GM18498 (cell line): ENCODE results near the gene PCTP.

Source experiments
- ATAC-seq: cut with Tn5 transposase; IDR thresholded peaks from one replicate; pipeline ENCODE4 v1.9.1; 2021; ENCODE audit warnings: mild to moderate bottlenecking, moderate library complexity; ENCODE audit not compliant: unreplicated experiment

PCTP gene

GRCh38 chr17:55750750-55751657 lies at the start of gene PCTP:
TSS of gene PCTP (plus strand) at chr17:55751051. CDS start at chr17:55751104, 53 bp downstream.
- peak; percentile 99 for ATAC-seq

DNA sequence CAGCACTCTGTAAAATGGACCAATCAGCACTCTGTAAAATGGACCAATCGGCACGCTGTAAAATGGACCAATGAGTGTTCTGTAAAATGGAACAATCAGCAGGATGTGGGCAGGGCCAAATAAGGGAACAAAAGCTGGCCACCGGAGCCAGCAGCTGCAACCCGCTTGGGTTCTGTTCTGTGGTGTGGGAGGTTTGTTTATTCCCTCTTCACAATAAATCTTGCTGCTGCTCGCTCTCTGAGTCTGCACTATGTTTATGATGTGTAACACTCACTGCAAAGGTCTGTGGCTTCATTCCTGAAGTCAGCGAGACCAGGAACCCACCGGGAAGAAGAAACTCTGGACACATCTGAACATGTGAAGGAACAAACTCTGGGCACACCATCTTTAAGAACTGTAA lies 48.7 kb upstream of the PCTP start:
- ATAC-seq, result no peak

DNA sequence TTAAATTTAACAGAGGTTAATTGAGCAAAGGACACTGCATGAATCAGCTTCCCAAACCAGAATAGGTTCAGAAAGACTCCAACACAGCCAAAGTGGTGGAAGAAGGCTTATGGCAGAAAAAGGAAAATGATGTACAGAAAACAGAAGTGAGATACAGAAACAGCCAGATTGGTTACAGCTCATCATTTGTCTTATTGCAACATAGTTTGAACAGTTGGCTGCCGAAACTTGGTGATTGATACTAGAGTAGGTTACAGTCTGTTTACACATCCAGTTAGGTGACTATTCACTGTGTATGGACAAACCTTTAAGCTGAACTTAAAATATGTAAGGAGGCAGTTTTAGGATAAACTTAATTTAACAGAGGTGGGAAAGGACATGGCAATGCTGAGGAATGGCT lies 46.5 kb upstream of the PCTP start:
- ATAC-seq, result no peak

GRCh38 chr17:55705847-55706246 lies 45.0 kb upstream of the PCTP start:
- no peak for ATAC-seq

DNA sequence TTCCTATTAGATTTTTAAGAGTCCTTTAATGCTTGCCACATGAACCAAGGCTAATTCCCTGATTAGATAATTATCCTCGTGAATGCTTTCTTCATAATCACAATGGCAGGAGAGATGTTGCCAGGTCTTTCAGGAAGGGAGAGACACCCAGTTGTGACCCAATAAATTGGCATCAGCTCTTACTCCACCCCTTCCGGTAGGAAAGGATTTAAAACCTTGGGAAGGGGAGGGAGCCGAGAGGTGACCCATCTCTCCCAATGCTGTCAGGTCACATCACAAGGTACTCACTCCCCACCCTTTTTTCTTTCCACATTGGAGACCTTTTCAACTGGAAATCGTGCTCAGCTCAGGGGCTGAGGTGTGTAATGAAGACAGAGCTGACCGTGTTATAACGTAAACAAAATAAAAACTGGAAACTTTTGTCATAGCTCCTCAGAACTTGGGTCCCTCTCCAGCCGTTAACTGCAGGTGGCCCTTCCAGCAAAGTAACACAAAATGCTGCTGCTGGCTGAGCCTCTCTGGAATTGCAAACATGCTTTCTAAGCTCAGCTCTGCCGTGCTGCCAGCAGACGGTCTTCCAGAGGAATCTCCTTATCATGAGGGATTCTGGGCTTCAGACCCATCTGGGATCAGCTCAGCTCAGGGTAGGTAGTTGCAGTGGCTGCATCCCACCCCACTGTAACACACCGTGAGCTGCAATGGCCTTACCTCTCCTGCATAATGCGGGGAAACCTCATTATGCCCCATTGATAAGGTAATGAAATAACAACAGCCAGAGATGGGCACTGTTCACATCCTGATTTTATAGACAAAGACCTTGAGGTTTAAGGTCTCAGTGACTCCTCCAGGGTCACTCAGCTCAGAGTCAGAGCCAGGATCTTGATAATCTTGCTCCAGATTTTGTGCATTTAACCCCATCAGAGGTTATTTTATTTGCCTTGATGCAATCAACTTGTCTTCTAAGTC lies 43.8 kb upstream of the PCTP start:
- no peak for ATAC-seq

DNA sequence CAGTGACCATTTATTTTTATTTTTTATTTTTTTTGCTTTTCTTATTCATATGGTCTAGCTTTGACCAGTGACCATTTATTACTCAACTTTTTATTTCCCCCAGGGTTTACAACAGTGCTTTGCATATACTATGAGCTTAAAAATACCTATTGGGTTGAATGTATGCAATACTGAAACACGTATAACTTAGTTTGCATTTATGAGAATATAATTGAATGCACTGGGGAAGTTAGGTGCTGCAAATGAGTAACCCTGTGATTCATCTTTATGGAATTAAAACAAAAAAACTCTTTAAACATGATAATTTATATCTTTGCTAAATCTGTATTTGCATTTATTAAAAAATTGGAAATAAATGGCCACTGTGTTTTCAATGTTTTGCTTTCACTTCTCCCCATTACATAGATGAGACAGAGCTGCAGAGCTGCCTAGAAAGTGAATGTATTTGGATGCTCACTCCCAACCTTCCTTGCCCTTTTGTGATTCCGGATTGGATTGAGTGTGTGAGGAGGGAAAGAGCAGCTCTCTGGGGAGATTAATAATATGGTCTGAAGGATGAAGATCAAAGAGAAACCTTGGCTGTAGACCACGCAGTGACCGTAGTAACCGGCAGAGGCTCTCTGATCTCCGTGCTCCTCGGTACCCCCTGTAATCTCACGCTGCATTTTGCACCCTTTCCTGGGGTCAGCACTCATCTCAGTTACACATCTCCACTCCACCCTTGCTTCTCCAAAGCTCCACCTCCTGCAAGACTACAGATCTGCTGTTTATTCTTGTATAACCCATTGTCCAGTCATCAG lies 42.5 kb upstream of the PCTP start:
- ATAC-seq, result no peak

- no peak for ATAC-seq
Measured at GRCh38 chr17:55709440-55709839, 41.4 kb upstream of the PCTP start.

GRCh38 chr17:55709984-55710383 lies 40.9 kb upstream of the PCTP start:
- no peak for ATAC-seq

- ATAC-seq, result no peak
Measured at GRCh38 chr17:55710410-55710809, 40.4 kb upstream of the PCTP start.

DNA sequence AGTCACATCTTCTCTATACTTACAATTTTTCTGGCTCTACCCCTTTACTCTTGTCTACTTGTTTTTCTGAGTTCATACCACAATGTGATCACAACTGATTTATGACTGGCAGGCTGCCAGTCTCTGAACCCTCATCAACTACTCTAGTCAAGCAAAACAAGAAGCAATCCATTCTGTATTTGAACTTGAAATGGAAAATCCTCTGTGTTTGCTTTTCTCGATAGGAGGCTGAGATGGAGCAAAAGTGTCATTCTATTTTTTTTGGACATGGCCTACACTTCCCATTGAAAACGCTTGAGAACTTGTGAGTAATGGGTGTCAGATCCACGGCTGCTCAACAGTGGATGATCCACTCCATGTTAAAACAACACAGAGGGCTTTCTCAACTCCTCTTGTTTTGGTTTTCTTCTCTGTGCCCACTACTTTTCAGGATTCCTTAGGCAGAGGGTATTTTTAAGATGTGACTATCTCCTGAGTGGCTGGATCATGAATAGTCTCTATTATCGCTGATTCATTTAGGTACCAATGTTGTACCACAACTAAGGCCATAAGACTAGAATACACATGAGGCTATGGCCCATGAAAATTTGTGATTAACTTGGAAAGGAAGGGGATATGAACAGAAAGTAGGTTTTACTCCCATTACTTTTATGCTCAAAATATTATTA lies 39.9 kb upstream of the PCTP start:
- no peak for ATAC-seq

DNA sequence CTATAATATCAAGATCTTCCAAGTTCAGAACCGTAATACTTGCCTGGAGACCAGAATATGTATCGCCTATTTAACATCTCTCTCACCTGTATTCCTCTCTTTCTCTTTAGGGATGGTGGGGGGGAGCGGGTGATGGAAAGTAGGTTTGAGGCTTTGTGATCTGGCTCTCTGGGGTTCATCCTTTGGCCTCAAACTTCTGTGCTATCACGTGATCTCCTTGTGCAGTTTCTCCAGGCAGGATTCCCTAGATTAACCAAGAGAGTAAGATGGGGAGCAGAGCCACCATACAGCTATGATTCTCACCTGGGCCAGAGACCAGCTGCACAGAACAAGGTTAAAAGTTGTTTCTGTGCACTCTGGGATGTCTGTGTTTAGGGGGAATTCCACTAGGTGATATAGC lies 33.4 kb upstream of the PCTP start:
- ATAC-seq, result no peak

DNA sequence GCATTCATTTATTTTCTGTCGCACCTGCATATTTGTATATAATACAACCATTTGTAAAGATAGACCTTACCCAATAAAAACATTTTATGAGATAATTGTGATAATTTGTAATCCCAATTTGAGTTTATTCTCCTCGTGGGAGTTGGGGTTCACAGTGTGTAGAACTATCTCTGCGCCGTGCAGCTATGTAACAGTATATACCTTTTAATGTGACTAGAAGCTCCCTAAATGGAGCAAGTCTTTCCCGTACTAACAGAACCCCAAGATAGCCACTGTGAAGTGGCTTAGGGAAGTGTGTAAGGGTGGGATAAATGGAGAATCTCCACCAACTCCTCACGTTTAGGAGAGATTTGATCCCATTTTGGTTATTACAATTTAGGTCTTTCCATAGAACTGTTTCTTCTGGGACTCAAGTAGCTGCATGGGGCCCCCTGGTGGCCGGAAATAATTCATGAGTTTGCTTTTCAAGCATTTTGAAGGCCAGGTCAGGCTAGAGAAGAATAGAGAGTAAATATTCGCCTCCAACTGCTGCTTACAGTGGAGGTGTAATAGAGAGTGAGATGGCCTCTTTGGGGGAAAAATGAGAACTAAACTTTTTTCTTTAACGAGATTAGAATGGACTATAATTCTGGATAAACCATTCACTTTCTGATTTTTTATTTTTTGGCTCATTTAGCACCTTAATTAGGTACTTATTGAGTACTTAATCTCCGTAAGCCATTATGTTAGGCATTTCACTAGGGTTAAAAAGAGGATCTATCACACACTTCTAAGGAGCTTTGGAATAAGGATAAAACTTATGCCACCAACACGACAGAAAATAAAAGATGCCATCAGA lies 32.7 kb upstream of the PCTP start:
- ATAC-seq, result peak; percentile 51

DNA sequence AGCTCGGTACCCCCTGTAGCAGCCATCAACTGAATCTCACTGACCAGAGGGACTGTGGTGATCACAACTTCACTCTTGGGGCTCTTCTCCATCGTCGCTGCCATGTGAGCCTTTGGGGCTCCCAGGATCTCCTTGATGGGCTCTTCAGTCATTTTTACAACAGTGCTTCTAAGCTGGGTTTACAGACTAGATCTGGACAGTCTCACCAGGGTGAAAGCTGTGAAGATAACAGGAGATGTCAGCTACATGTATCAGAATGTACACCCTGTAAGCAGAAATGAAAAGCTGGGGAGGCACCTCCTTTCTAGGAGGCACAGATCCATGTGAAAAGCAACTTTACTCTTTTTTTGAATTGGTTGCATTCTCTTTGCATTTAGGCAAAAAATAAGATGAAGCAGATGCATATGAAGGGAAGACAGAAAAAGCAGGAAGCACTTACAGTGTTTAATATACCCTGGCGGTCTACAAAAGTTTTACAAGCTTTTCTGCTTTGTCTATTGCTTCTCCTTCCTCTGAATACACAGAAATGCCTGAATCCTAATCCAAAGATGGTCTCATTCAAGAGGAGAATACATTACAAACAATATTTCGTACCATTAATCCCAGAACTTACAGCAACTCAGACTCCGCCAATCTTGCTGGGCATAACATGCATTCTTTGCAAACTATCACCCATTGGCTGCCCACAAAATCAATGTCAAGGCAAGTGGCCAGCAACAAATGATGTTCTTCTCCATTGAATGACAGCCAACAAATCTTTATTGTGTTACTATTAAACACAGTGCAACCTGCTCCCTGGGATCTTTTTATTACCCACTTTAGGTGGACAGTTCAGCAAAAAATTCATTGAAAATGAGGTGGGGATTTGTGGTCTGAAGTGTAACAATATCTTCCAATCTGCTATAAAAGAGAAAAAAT lies 29.7 kb upstream of the PCTP start:
- no peak for ATAC-seq

GRCh38 chr17:55722016-55722736 lies 28.7 kb upstream of the PCTP start:
- ATAC-seq, result no peak

DNA sequence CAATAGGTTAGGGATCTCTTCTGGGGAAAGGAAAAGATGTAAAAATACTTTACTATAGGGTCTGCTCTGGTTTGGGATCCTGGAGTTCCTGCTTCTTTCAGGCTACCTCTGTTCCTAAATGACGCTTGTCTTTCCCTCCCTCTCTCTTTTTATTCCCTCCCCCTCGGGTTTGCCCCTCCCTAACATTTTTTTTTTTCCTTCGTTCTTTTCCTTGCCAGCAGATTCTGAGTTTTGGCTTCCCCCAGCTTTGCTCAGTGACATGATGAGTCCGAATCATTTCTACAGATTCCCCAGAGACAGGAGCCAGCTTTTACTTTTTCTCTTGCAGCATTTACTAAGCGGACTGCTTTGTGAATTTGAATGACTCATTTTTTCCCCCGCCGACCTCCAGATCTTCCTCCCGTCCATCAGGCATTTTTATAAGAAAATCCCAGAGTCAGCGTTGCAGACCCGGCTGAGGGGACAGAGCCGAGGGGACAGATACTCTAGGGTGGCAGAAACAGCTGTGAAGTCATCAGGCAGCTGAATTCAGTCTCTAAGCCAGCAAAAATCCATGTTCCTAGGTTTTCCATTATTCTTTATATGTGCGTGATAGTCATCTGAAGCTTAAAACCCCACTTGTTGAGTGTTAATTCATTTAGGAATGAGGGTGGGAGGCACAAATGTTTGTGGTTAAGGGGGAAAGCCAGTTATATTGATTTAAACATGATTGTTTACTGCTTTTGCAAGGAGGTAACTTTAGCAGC lies 27.9 kb upstream of the PCTP start, which contains the start of gene TMEM100:
Gene TMEM100, minus strand, starts transcription at position 123 of the 746 bp plus-strand sequence. CDS start 1,794 bp downstream, outside the sequence.
- ATAC-seq, result no peak

DNA sequence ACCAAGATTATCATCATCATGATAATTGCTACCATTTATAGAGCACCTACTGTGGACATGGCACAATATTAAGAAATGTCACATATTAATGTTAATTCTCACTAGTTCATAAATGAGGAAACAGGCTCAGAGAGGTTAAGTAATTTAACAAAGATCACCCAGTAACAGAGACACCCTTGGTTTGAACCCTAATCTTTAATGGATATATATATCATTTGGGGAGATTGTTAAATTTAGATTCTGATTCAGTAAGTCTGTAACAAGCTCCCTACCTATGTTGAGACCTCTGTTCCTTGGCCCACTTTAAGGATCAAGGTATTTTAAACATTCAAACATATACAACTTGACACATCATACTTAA lies 27.4 kb upstream of the PCTP start:
- no peak for ATAC-seq

- no peak for ATAC-seq
Measured at GRCh38 chr17:55726440-55726839, 24.4 kb upstream of the PCTP start.
